Mammary epithelial cell (primary cell): ENCODE results near the gene MRM3.

ENCODE experiments used
- EZH2 ChIP-seq: IDR thresholded peaks from 2 replicates; pipeline ENCODE4 v1.6.1; 2012; ENCODE audit warnings: low read length, inconsistent platforms, borderline replicate concordance
- TF ChIP-seq, protein P1 (sequence below), 2 donors: IDR thresholded peaks in 1 of 2; conservative IDR thresholded peaks in 1 of 2; 2 replicates each; pipeline ENCODE4 v1.5.1; 2011 to 2012; ENCODE audit warnings: inconsistent platforms in 2 of 2, low read length in 2 of 2, mild to moderate bottlenecking in 2 of 2, control low read depth in 1 of 2, low read depth in 1 of 2; ENCODE audit not compliant: insufficient read depth in 1 of 2; ENCODE audit errors: extremely low read depth in 1 of 2

DNA sequence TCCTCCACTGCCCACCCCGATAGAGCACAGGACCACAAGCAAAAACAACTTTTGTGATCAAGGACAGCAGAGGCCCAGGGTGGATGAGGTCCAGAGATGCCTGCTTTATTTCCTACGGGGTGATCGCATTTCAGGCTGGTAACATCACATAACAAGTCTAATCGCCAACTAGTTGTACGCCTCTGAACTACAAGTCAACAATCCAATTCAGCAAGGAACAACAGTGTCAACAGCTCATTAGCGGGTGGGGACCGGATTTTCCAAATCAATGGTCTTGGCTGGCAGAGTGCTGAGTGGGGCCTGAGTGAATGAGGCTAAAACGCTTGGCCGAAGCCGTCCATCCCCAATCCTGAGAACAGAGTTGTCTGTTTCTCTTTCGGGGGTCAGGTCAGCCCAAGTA lies 17.1 kb downstream of the MRM3 start:
- TF ChIP-seq, protein P1, sequence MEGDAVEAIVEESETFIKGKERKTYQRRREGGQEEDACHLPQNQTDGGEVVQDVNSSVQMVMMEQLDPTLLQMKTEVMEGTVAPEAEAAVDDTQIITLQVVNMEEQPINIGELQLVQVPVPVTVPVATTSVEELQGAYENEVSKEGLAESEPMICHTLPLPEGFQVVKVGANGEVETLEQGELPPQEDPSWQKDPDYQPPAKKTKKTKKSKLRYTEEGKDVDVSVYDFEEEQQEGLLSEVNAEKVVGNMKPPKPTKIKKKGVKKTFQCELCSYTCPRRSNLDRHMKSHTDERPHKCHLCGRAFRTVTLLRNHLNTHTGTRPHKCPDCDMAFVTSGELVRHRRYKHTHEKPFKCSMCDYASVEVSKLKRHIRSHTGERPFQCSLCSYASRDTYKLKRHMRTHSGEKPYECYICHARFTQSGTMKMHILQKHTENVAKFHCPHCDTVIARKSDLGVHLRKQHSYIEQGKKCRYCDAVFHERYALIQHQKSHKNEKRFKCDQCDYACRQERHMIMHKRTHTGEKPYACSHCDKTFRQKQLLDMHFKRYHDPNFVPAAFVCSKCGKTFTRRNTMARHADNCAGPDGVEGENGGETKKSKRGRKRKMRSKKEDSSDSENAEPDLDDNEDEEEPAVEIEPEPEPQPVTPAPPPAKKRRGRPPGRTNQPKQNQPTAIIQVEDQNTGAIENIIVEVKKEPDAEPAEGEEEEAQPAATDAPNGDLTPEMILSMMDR (conservative IDR thresholded peaks at IDR 0.05 in 1 of 2, IDR thresholded peaks at IDR 0.05 in 1 of 2; ENCODE audit: extremely low read depth in 1 of 2, insufficient read depth in 1 of 2, low read depth in 1 of 2, low read length in 2 of 2), result no peak
- no peak for TF ChIP-seq EZH2
